Measurements from ENCODE around the gene CR1L.
"Not testable (repeated sequence)": the region's sequence is repeated elsewhere in the genome, so short reads cannot be mapped to it uniquely, and the experiment has no call there.

Gene CR1L

GRCh38 chr1:207644852-207645634, at the start of gene CR1L:
CR1L (plus strand) TSS chr1:207645133; CDS start chr1:207645234, 101 bp downstream.
- DNase-seq = no peak

- DNase-seq = peak; percentile 74
Measured at GRCh38 chr1:207603777-207604176, 41.2 kb upstream of the CR1L start.

GRCh38 chr1:207605444-207606361, 39.2 kb upstream of the CR1L start:
- no peak for DNase-seq

- no peak for DNase-seq
Measured at GRCh38 chr1:207606362-207606755, 38.6 kb upstream of the CR1L start.

GRCh38 chr1:207612762-207613161, 32.2 kb upstream of the CR1L start:
- no peak for DNase-seq

GRCh38 chr1:207619871-207620542, 24.9 kb upstream of the CR1L start:
- DNase-seq = peak; percentile 73

GRCh38 chr1:207620543-207620893, 24.4 kb upstream of the CR1L start:
- DNase-seq = no peak

- not testable (repeated sequence) for DNase-seq
Measured at GRCh38 chr1:207625504-207626071, 19.3 kb upstream of the CR1L start.

GRCh38 chr1:207626972-207627337, 18.0 kb upstream of the CR1L start:
- DNase-seq = no peak

GRCh38 chr1:207627496-207627895, 17.4 kb upstream of the CR1L start:
- no peak for DNase-seq

- no peak for DNase-seq
Measured at GRCh38 chr1:207628776-207629175, 16.2 kb upstream of the CR1L start.

- no peak for DNase-seq
Measured at GRCh38 chr1:207631137-207631536, 13.8 kb upstream of the CR1L start.

- DNase-seq = no peak
Measured at GRCh38 chr1:207633226-207633625, 11.7 kb upstream of the CR1L start.

- DNase-seq = not testable (repeated sequence)
Measured at GRCh38 chr1:207633699-207634289, 11.1 kb upstream of the CR1L start.

GRCh38 chr1:207634293-207634692, 10.6 kb upstream of the CR1L start:
- DNase-seq = not testable (repeated sequence)

- DNase-seq = not testable (repeated sequence)
Measured at GRCh38 chr1:207635569-207636186, 9.3 kb upstream of the CR1L start.

GRCh38 chr1:207638487-207639145, 6.3 kb upstream of the CR1L start:
- DNase-seq = not testable (repeated sequence)

GRCh38 chr1:207639362-207639761, 5.6 kb upstream of the CR1L start:
- DNase-seq = not testable (repeated sequence)

- no peak for DNase-seq
Measured at GRCh38 chr1:207644166-207644851, 624 bp upstream of the CR1L start.

- no peak for DNase-seq
Measured at GRCh38 chr1:207645635-207646081, 725 bp downstream of the CR1L start.

- no peak for DNase-seq
Measured at GRCh38 chr1:207646171-207646570, 1.2 kb downstream of the CR1L start.
